Measurements from ENCODE around the gene FOXE1. TPM values are rescaled to one million over a fixed set of nuclear protein-coding genes. Genes with fewer than 3 reads are reported as not detected.

Gene FOXE1
- total RNA-seq: 100 to 1,000 TPM; 405 to 748 (median 454) TPM

DNA sequence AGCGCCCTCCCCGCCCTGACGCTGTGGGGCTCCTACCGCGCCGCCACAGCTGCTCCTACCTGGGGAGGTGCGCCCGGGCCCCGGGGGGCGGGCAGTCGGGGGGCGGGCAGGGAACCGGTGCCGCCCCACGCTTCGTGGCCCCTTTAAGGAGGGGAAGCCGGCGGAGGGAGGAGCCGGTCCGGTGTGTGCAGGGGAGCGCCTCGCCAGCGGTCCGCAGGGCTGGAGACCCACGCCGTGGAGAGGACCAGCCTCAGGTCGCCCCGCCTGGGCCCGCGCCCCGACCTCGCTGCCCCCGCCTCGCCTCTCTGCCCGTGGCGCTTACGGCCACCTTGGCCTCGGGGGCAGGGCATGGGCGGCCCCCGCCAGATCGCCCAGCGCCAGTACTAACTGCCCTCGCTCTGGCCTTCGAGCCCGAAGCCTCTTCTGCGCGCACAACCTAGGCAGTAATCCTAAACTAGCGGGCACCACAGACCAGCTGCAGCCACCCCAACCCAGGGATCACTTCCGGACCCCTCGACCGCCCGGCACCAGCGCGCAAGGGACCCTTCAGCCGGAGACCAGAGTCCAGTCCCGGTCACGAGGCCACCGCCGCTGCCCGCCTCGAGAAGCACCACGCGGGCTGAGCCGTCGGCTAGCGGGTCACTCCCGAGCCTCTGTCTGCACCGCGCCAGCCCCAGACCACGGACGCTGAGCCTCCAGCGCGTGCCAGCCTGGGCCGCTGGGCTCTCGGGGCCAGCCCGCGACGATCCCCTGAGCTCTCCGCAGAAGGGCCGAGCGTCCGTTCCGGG is at the start of gene FOXE1:
TSS of gene FOXE1 (plus strand) at position 171 of the 788 bp plus-strand sequence. CDS start 689 bp downstream, outside the sequence.
- Histone ChIP-seq H3K9me3 (no peaks in the 10 kb centered on the region), H3K4me1 (peaks cover 0 to under 1% of the 10 kb centered on the region in 2 donors), H3K27ac (peak within 1 kb of the TSS; percentile 92 to 97 (median 96)), H3K4me3 (replicated peaks in 1 of 3) (peak within 1 kb of the TSS; percentile 61 to 79 (median 74)), H3K36me3 (peaks cover 39 to 44% of the 10 kb centered on the region in 2 donors), H3K27me3 (no peaks in the 10 kb centered on the region)
- peak; percentile 94 to 95 for DNase-seq
- TF ChIP-seq, protein P1, sequence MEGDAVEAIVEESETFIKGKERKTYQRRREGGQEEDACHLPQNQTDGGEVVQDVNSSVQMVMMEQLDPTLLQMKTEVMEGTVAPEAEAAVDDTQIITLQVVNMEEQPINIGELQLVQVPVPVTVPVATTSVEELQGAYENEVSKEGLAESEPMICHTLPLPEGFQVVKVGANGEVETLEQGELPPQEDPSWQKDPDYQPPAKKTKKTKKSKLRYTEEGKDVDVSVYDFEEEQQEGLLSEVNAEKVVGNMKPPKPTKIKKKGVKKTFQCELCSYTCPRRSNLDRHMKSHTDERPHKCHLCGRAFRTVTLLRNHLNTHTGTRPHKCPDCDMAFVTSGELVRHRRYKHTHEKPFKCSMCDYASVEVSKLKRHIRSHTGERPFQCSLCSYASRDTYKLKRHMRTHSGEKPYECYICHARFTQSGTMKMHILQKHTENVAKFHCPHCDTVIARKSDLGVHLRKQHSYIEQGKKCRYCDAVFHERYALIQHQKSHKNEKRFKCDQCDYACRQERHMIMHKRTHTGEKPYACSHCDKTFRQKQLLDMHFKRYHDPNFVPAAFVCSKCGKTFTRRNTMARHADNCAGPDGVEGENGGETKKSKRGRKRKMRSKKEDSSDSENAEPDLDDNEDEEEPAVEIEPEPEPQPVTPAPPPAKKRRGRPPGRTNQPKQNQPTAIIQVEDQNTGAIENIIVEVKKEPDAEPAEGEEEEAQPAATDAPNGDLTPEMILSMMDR (IDR thresholded peaks at IDR 0.05): no peak
- TF ChIP-seq POLR2A (IDR thresholded peaks at IDR 0.05): peak; percentile 93 to 99
- 0 to 2% methylated on average over 12 of the region's 83 CpGs for WGBS, 2 donors
- intact Hi-C loops (cut with DNase I): no loop called here

DNA sequence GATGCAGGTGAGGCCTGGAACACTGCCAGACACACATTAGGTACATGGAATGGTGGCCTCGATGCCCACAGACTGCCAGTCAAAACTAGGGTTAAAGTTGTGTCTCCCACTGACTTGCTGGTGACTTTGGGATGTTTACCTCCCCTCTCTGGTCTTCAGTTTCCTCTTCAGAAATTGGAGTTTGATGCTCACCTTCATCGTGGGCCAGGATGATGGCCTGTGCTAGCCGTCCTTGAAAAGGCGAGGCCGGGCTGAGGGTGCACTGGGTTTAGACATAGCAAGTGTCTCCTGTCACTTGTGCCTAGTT is 49.0 kb upstream of the FOXE1 start:
- peak overlapping the region; percentile 55 to 76 (median 71) for H3K27ac ChIP-seq
- WGBS, 2 donors: 63 to 74% methylated on average over 5 of the region's 5 CpGs
- intact Hi-C loops (cut with DNase I): no loop called here

DNA sequence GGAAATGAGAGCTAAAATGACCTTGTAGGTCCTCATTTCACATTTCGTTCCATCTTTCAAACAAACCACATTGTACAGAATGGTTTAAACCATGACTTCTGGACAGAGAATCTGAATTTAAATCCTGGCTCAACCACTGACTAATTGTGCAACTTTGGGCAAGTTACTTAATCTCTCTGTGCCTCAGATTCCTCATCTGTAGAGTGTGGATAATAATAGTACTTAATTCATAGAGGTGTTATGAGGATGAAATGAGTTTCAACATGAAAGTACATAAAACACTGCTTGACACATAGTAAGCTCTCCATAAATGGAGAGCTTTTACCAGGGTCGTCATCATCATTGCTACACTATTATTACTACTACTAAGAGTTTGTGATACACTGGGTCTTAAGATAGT is 46.3 kb upstream of the FOXE1 start:
- H3K27ac ChIP-seq: no peak overlapping the region
- no peak for DNase-seq
- H3K36me3 ChIP-seq: no peaks in the 10 kb centered on the region
- WGBS, 2 donors: 79 to 82% methylated on average over 2 of the region's 2 CpGs
- peaks cover 12 to 15% of the 10 kb centered on the region in 2 donors for H3K4me1 ChIP-seq
- TF ChIP-seq, protein P1 (IDR thresholded peaks at IDR 0.05): no peak
- TF ChIP-seq POLR2A (IDR thresholded peaks at IDR 0.05): no peak
- no peaks in the 10 kb centered on the region for H3K9me3 ChIP-seq
- no peaks in the 10 kb centered on the region for H3K27me3 ChIP-seq
- no peak overlapping the region for H3K4me3 ChIP-seq (replicated peaks in 1 of 3)
- intact Hi-C loops (cut with DNase I): no loop called here

More for the DNA sequence above, 49.0 kb upstream of the FOXE1 start:
- Histone ChIP-seq H3K9me3 (no peaks in the 10 kb centered on the region), H3K4me3 (replicated peaks in 1 of 3) (no peak overlapping the region), H3K36me3 (no peaks in the 10 kb centered on the region), H3K27me3 (no peaks in the 10 kb centered on the region), H3K4me1 (peaks cover 15 to 17% of the 10 kb centered on the region in 2 donors)
- no peak for TF ChIP-seq POLR2A (IDR thresholded peaks at IDR 0.05)
- TF ChIP-seq, protein P1 (IDR thresholded peaks at IDR 0.05): no peak
- DNase-seq: peak in 1 of 2 donors; percentile 23

DNA sequence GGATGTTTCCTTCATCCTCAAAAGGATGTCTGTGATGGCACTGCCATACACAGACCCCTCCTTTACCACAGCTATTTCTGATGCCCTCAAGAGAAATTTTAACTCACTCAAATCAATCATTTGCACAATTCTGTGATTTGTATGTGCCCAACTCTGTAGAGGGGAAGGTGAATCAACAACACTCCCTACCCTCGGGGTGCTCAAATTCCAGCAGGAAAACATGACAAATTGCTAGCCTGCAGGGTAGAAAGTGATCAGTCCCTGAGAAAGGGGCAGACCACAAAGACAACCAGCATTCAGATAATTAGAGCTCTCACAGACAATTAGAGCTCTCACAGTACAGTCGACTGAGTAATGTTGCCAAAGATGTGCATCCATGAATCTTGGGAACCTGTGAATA is 45.3 kb upstream of the FOXE1 start:
- H3K9me3 ChIP-seq: no peaks in the 10 kb centered on the region
- intact Hi-C loops (cut with DNase I): no loop called here
- no peak overlapping the region for H3K27ac ChIP-seq
- H3K4me3 ChIP-seq (replicated peaks in 1 of 3): no peak overlapping the region
- TF ChIP-seq, protein P1 (IDR thresholded peaks at IDR 0.05): no peak
- TF ChIP-seq POLR2A (IDR thresholded peaks at IDR 0.05): no peak
- no peak for DNase-seq
- no peaks in the 10 kb centered on the region for H3K27me3 ChIP-seq
- no peaks in the 10 kb centered on the region for H3K36me3 ChIP-seq
- 61 to 75% methylated on average over 2 of the region's 2 CpGs for WGBS, 2 donors
- peaks cover 12 to 16% of the 10 kb centered on the region in 2 donors for H3K4me1 ChIP-seq

DNA sequence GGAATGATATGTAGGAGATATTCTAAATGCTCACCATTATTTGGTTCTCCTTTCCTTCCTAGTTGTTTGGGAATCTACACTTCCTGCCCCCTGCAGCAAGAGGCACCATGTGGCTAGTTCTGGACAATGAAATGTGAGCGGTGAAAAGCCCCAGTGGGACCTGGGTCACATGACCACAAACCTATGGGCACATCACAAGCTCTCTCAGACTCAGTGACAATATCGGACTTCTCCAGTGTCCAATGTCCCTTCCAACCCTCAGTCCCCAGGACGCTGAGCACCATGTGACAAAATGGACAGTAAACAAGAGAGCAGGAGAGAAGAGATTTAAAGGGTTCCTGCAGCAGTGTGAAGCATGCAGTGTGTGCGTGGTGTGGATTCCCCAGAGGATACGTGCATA is 44.6 kb upstream of the FOXE1 start:
- H3K4me3 ChIP-seq (replicated peaks in 1 of 3): no peak overlapping the region
- no peak overlapping the region for H3K27ac ChIP-seq
- H3K36me3 ChIP-seq: no peaks in the 10 kb centered on the region
- H3K9me3 ChIP-seq: no peaks in the 10 kb centered on the region
- intact Hi-C loops (cut with DNase I): no loop called here
- no peak for DNase-seq
- peaks cover 9 to 11% of the 10 kb centered on the region in 2 donors for H3K4me1 ChIP-seq
- H3K27me3 ChIP-seq: no peaks in the 10 kb centered on the region
- 78 to 80% methylated on average over 5 of the region's 5 CpGs for WGBS, 2 donors
- no peak for TF ChIP-seq POLR2A (IDR thresholded peaks at IDR 0.05)
- TF ChIP-seq, protein P1 (IDR thresholded peaks at IDR 0.05): no peak
